ENCODE measurements around the gene SH3RF3.

- TF ChIP-seq CEBPB (IDR thresholded peaks at IDR 0.05; ENCODE audit: borderline replicate concordance, low read depth, low read length) (no peak), KLF16 (CRISPR knock-in tag; IDR thresholded peaks at IDR 0.05) (no peak)
These were observed 93.4 kb downstream of the SH3RF3 start for GRCh38 chr2:109222422-109222821.
